Fibroblast of peridontal ligament (primary cell): ENCODE measurements around the gene FBXL22.
A peak's percentile ranks its signal among the peaks of the same experiment; 100 is the strongest.

Experiments used
- DNase-seq: peaks from one replicate; pipeline ENCODE4 v3.0.0-alpha.2; 2010; ENCODE audit errors: extremely low read depth

FBXL22 gene, protein sequence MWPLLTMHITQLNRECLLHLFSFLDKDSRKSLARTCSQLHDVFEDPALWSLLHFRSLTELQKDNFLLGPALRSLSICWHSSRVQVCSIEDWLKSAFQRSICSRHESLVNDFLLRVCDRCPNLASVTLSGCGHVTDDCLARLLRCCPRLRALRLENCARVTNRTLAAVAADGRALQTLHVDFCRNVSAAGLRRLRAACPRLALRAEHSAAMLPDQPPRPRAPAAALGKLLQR

DNA sequence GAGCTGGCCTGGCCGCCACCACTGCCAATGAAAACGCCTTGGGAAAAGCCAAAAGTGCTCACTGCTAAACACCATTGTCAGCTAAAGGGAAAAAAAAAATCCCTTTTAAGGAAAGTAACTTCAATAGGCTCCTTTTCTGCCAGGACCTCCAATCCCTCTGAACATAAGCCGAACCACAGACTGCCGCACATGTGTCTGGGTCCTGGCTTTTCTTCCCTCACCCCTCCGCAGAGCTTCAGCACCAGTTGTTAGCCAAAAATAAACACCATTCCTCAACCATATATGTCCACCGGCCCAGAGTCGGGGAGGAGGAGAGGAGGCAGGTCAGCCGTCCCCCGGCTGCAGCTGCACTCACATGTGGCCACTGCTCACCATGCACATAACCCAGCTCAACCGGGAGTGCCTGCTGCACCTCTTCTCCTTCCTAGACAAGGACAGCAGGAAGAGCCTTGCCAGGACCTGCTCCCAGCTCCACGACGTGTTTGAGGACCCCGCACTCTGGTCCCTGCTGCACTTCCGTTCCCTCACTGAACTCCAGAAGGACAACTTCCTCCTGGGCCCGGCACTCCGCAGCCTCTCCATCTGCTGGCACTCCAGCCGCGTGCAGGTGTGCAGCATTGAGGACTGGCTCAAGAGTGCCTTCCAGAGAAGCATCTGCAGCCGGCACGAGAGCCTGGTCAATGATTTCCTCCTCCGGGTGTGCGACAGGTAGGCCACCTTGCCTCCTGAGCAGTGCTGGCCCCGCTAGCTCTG, at the start of gene FBXL22:
Gene FBXL22 (plus strand): TSS at position 350 of the 753 bp plus-strand sequence. CDS start 6 bp downstream, at position 356.
- peak; percentile 84 for DNase-seq

DNA sequence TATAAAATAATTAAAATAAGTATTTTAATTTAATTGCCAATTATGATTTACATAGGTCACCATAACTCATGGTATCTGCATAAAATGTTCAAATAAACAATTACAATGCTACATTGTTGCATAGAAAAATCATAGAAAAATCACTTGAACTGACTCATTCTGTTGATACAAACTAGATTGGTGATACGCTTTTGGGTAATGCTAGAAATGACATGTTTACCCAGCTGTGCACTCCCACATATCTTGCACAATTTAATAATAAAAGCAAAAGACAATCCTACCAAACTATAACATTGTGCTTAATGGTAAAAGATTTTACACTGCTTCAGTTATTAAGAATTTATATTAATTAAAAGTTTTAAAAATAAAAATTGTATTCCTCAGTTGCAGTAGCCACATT, 45.8 kb upstream of the FBXL22 start:
- DNase-seq = peak; percentile 68

DNA sequence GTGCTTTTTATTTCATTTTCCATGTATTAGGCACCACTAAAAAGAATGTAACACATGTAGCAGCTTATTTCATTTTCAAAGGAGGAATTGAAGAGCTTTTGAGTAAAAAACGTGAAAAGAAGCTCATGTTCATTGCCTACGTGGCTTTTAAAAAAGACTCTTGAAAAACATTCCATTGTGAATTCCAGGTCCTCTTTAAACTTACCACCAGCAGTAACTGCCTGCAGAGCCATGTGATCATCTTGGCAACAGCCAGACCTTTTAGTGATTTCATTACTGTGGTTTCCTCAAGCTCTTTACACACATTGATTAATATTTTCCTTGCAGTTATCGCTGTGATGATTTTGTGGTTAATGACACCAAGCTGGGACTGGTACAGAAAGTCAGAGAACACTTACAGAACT, 43.8 kb upstream of the FBXL22 start:
- DNase-seq = peak; percentile 93

DNA sequence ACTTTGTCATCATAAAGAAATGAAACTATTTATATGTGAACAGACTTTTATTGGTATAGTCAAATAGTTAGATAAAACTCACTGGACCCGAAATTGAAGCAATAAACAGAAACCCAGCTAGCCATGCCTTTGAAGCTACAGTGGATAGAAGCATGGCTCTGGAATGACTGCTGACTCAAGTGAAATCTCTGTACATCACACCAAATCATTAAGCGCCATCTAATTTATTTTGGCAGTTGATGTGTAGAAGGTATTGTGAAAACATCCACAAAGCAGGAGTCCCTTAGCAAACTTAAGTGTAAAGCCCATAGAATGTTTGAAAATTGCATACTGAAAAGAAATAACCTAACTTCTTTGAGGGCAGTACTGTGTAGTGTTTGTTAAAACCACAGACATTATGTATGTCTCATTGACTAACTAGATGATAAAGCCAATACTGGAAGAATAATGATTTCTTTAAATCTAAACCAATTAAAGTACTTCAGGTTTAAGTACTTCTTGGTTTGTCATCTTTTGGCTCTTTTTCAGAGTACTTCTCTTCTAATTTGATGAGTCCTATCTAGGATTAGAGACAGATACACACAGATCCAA, 42.8 kb upstream of the FBXL22 start:
- no peak for DNase-seq

DNA sequence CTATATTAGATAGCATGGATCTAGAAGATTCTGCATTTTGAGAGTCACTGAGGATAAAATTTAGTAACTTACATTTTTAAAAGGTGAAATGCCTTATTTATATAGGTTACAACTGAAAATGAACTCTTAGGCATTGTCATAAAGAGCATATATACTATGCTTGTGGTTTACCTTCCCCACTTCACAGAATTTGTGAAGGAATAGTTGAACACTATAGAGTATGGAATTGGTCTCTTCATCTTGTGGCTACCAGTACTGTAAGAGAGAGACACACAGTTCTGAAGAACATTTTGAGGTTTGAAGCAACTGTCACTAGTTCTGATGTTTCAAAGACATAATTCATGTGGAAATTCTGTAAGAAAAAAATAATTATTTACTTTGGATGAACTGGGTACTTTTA, 41.7 kb upstream of the FBXL22 start:
- no peak for DNase-seq

DNA sequence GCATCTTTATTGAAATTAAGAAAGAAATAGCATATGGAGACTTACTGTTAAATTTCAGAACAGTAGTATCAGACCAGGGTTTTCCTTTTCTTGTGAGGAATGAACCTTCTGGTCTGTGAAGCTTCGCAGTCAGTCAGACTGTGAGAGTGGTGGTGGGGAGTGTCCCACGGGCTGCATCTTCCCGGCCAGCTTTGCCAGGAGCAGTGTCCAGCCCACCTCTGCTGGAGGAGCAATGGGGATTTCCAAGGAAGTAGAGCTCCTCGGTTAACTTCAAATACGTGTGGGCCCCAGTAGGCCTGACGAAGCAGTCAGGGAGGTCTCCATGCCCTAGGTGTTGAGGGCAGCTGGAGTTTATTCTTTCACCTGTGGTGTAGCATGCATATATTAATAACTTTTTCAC, 40.9 kb upstream of the FBXL22 start:
- no peak for DNase-seq

DNA sequence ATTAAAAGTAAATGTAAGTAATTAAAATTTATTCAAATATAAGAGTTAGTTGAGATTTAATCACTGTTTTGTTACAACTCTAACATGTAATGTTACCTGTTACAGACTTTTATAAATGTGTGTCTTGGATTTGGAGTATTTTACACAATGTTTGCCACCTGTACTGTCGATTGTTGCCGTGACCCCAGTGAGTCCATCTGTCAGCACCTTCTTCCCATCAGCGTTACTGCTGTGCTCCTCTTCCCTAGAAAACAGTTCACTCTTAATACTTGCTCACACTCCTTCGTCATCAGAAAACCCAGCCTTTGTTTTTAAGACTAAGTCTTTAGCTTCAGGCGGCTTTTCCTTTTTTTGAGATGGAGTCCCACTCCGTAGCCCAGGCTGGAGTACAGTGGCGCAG, 40.5 kb upstream of the FBXL22 start:
- DNase-seq = no peak

DNA sequence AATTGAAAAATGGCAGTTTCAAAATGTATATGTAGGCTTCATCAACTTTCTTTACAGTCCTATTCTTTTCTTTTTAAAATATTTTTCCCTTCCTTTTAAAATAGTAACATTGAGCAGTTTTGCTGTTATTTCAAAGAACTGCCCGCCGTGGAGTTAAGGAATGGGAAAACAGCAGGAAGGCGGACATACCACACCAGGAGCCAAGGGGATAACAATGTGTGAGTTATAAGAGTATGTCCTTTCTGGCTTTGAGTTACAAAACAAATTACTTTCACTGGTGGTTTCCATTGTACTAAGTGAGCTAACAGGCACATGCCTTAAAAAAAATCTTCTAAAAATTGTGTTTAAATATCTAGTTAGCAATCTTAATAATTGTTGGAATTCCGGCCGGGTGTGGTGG, 37.4 kb upstream of the FBXL22 start:
- no peak for DNase-seq

DNA sequence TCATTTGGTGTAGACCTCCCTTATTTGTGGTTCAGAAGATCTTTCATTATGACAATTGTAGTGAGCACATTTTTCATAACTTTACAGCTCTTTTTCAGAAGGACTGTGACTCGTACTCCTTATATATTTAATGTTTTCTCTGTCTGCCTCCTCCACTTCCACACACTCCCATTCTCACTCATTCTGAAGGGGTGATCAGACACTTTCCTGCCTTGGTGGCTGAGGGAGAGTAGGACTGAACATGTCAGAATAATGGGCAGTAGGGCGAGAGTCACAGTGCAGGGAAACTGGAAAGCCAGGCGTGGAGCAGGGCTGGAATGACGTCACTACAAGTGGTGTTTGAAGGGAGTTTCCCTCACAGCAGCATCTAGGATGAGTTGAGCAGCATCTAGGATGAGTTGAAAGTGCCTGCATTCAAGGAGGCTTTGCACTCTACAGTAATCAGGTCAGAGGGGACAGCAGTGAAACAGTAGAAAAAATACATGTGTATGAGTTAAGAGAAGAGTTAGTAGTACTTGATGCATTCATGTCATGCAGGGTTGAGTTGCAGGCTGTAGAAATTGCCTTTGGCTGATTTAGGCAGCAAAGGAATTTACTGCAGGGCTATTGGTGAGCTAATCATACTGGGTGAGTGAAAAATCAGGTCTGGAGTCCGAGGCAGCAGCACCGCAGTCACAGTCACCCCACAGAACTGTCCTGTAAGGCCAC, 36.3 kb upstream of the FBXL22 start:
- no peak for DNase-seq

DNA sequence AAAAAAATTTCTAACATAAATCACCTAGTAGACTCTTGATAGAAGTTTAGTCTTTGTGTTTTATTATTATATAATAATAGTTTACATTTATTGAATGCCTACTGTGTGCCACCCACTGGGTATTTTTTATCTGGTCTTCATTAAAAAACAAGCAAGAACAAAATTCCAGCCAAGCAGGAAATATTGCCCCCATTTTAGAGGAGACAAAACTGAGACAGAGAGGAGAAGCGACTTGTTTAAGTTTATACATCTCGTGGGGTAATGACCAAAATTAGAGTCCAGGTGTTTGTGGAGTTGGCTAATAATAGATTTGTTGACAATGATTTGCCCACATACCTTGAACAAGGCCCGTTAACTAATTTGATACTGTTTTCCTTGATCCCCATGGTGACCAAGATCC, 33.1 kb upstream of the FBXL22 start:
- DNase-seq = no peak

DNA sequence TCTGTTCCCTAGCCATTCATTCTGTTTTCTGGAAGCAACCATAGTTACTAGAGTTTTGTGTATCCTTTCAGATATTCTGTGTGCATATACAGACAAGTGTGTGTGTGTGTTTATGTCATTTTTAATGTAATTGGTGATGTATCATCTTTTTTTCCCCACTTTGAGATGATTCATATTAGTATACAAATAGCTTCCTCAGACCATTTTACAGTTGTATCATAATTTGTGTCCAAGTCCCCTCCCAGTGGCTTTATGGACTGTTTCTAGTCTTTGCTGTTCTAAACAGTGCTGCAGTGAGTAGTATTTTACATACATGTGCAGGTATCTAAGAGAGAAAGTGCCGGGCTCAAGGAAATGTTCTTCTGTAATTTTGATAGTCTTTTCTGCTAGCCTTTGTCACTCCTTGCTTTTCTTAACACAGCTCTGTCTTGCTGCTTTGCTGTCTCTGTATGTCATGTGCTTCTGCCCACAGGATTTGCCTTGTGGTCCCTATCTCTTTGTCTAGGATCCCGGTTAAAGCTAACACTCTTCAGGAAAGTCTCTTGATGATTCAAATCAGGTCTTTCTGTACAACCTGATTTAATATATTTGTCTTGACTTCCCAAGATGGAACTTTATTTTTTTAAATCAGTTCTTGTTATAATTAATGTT, 31.5 kb upstream of the FBXL22 start:
- DNase-seq = no peak

DNA sequence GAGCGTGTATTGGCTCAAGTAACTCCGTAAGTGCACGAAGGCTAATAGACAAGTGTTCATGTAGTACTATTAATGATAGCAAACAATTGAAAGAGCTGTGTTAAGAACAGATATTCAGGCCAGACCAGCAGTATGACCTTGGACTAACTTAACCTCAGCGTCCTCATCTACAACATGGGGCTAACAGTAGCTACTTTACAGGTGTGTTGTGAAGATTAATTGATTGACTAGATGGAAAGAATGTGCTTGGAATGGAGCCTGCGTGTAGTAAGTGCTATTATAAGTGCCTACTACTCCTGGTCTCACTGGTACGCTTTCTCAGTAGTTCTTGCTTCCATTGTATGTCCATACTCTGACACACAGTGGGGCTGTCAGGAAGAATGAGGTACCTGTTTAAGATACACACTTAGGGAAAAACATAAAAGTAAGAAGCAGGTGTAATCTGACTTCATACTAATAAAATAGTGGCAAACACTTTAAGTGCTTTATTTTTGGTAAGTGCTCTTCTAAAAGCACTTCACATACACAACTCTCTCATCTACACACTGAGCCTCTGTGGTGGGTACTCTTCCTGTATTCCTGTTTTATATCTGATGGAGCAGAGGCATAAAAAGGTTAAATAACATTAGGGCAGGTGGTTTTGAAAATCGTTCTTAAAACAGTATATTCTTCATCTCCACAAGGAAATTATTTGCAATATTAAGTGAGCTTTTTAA, 24.3 kb upstream of the FBXL22 start:
- no peak for DNase-seq

DNA sequence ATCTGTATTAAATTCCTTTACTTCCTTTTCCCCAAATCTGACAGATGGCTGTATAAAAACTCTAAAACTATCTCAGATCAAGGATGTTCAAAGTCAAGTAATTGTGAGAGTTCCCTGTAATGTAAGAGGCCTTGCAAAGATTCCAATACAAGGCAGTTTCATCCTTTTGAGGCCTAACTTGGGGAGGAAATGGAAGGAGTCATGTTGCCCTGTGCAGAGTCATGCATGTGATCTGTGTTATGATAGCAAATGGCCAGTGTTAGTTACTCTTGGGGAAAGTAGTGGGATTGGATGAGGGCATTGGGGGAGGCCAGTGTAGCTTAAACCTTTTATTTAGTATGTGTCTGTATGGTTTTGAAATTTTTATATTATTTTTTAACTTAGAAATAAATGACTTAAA, 23.7 kb upstream of the FBXL22 start:
- peak; percentile 56 for DNase-seq

DNA sequence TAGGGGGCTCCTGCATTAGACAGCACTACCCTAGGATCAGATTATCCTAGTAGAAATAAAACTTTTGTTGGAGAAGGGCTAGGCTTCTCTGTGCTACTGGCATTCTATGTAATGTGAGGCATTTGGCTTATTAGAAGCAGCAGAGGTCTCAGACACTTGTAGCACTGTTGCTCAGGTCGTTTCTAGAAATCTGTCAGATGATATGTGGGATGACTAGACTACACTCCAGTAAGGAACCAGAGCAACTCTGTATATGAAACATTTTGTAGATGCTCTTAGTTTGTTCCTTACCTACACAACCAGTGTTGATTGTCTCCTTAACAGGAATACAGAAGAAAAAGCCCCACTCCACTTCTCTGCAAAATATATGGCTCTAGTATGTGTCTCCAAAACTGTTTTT, 21.9 kb upstream of the FBXL22 start:
- DNase-seq = no peak

DNA sequence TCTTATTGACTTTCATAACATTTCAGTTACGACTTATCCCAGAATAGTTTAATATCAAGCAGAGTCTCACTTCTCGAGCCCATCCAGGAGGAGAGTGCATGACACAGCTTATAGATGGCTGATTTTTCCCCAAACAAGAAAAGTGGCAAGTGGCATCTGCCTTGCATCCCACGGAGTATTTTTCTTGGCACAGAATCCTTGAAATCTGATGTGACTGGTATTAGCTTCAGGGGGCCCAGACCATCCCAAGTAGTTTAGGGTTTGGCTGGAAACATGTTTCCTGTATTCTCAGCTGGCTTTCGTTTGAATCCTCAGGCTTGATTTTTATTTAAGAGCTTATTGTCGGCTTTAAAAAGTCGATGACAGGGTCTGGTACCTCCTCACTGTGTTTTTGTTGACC, 20.7 kb upstream of the FBXL22 start:
- DNase-seq = no peak

DNA sequence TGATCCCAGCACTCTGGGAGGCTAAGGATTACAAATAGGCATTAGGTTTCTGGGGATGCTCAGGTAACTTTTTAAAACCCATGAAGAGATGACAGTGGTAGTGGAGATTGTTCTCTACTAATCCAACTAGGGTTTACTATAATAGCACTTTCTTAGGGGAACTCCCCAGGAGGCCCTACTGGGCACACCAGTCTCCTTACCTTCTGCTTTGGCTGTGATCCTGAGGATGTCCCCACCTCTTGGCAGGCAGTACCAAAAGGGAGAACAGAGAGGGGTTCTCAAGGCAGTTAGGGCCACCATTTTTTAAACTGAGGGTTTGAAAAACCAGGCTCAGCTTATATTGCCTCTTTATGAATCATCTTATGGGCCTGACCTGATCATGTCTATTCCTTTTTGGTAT, 15.0 kb upstream of the FBXL22 start:
- no peak for DNase-seq

DNA sequence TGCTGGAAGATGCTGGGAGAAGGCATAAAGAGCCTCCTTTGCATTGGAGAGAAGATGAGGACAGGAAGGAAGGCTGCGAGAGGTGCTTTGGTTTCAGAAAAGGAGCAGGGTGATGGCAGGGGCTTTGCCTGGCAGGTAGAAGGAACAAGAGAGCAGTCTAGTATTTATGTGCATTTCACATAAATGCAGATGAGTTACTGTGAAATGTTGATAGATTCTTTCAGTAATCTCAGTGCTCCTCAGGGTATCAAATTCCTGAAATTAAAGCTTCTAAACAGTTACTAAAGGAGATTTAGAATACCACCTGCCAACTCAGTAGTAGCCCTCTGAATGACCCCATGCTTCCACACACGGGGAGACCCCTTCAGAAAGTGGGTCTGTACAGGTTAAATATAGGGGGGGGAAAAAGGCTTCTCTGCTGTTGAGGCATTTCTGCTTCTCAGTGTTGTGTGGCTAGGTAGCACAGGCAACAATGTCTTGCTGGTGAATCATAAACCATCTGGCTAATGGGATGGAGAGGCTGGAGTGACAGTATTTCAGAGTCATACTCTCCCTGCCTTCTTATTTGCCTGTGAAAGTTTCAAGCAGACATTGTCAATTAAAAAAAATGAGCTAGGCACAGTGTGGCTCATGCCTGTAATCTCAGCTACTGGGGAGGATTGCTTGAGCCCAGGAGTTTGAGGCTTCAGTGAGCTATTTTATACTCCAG, 14.3 kb upstream of the FBXL22 start:
- peak; percentile 82 for DNase-seq

DNA sequence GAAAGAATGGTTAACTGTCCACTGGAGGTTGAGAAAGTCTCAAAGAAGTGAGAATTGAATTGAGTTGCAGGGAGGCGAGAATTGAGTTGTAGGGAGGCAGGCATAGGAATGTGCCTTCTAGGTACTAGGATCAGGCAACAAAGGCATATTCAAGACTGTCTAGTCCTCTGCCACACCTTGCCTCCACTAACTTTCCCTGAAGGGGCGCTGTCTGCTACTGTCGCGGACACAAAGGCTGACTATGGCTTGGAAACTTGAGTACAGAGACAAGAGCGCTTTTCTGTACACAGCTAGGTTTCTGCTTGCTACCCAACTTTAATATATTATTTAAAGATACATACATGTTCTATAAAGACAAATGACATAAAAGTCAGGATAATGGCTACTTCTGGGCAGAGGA, 10.4 kb upstream of the FBXL22 start:
- DNase-seq = no peak

DNA sequence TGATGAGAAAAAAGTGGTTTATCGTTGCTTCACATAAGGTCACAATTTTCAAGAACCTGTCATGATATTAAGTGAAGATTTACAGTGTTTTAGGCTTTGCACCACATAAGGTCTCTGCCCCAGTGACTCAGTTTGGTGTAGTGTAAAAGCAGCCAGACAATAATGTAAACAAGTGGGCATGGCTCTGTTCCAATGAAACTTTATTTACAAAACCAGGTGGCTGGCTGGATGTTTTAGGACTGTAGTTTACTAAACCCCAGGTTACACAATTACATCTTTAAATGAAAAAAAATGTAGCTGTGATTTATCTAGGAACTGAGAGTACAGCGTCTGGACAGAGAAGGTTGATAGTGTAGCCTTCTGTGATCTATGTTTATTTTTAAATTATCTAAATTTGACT, 9.7 kb upstream of the FBXL22 start:
- DNase-seq = peak; percentile 70

DNA sequence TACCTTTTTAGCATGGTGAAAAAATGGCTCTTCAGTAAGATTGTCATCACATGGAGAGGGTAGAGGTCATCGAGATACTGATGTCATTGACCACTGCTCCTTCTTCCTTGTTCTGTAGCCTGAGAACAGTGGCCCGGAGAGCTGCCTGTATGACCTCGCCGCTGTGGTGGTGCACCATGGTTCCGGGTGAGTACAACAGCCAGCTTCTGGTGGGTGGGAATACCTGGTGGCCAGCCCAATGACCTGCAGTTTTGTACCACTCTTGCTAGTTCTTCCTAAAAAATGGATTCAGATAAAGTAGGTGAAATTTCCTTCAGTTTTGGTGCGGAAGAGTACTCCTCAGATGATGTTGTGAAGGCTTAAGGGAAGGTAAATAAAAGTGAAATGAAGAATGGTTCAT, 8.4 kb upstream of the FBXL22 start:
- DNase-seq = no peak
